HEK293 (cell line): ENCODE results near the gene TEFM.

Experiments
- CTCF ChIA-PET: fragments of 350-600 bp; formaldehyde crosslinking; extraction: SDS; loops from one replicate; lab custom pipeline; 2021; ENCODE audit warnings: antibody characterized with exemption; lab: Yijun Ruan, JAX
- POLR2A ChIA-PET: fragments of 300-600 bp; formaldehyde crosslinking; extraction: SDS; loops from one replicate; lab custom pipeline; 2020; ENCODE audit warnings: antibody characterized with exemption, inconsistent platforms; lab: Yijun Ruan, JAX
- H3K27ac ChIP-seq: fragments of 200-500 bp; sonication (Bioruptor generic); 2 replicates; pipeline ENCODE4 v1.5.1; 2014; ENCODE audit warnings: low read depth, low read length, control low read depth, inconsistent platforms; ENCODE audit errors: extremely low read depth
- H3K36me3 ChIP-seq, 2 experiments: fragments of 200-500 bp in 1 of 2; sonication (Bioruptor generic) in 1 of 2; 1 replicate in 1 of 2; 2 replicates in 1 of 2; pipeline ENCODE4 v1.5.1; 2014 to 2017; ENCODE audit warnings: inconsistent platforms in 2 of 2, low read length in 2 of 2; ENCODE audit not compliant: control insufficient read depth in 2 of 2, insufficient read depth in 1 of 2
- H3K4me1 ChIP-seq: fragments of 200-500 bp; sonication (Bioruptor generic); 2 replicates; pipeline ENCODE4 v1.5.1; 2014; ENCODE audit warnings: mild to moderate bottlenecking, low read length, inconsistent platforms; ENCODE audit not compliant: control insufficient read depth, insufficient read depth
- H3K4me3 ChIP-seq: 2 replicates; pipeline ENCODE4 v1.5.1; 2011; ENCODE audit warnings: low read depth, mild to moderate bottlenecking, control low read depth, low read length, moderate library complexity
- H3K9me3 ChIP-seq: fragments of 200-500 bp; sonication (Bioruptor generic); 2 replicates; pipeline ENCODE4 v1.5.1; 2014; ENCODE audit warnings: low read depth, low read length, inconsistent platforms; ENCODE audit not compliant: control insufficient read depth, insufficient read depth
- GLI2 ChIP-seq: fragments of 450-650 bp; formaldehyde crosslinking; IDR thresholded peaks from 2 replicates; pipeline ENCODE4; 2017; ENCODE audit warnings: missing biosample characterization, missing genetic modification characterization, low read depth, borderline replicate concordance
- KLF8 ChIP-seq: fragments of 450-650 bp; formaldehyde crosslinking; IDR thresholded peaks from 2 replicates; pipeline ENCODE4 v1.5.1; 2016; ENCODE audit warnings: missing biosample characterization, missing genetic modification characterization
- MEIS1 ChIP-seq: sonication (generic); formaldehyde crosslinking; IDR thresholded peaks from 2 replicates; pipeline ENCODE4 v1.8.1; 2022; ENCODE audit warnings: missing genetic modification reagents, mild to moderate bottlenecking, borderline replicate concordance
- PBX3 ChIP-seq: sonication (generic); formaldehyde crosslinking; IDR thresholded peaks from 2 replicates; pipeline ENCODE4 v1.8.1; 2022; ENCODE audit warnings: mild to moderate bottlenecking, moderate library complexity, missing genetic modification reagents
- PRDM10 ChIP-seq: fragments of 450-650 bp; formaldehyde crosslinking; IDR thresholded peaks from 2 replicates; pipeline ENCODE4 v1.5.1; 2016; ENCODE audit warnings: missing biosample characterization, missing genetic modification characterization
- PRDM2 ChIP-seq: fragments of 450-650 bp; formaldehyde crosslinking; IDR thresholded peaks from 2 replicates; pipeline ENCODE4 v1.5.1; 2016; ENCODE audit warnings: missing biosample characterization, missing genetic modification characterization, borderline replicate concordance
- SP7 ChIP-seq: fragments of 450-650 bp; formaldehyde crosslinking; IDR thresholded peaks from 2 replicates; pipeline ENCODE4 v1.5.1; 2016; ENCODE audit warnings: missing biosample characterization, missing genetic modification characterization
- ZBTB10 ChIP-seq: fragments of 450-650 bp; formaldehyde crosslinking; IDR thresholded peaks from 2 replicates; pipeline ENCODE4 v1.5.1; 2016; ENCODE audit warnings: missing biosample characterization, missing genetic modification characterization
- ZBTB17 ChIP-seq: fragments of 450-650 bp; formaldehyde crosslinking; IDR thresholded peaks from 2 replicates; pipeline ENCODE4 v1.5.1; 2016; ENCODE audit warnings: missing biosample characterization, missing genetic modification characterization
- ZEB2 ChIP-seq: fragments of 450-650 bp; formaldehyde crosslinking; IDR thresholded peaks from 2 replicates; pipeline ENCODE4 v1.5.1; 2016; ENCODE audit warnings: missing biosample characterization, missing genetic modification characterization
- ZFHX2 ChIP-seq: fragments of 450-650 bp; formaldehyde crosslinking; conservative IDR thresholded peaks from 2 replicates; pipeline ENCODE4 v1.5.1; 2016; ENCODE audit warnings: missing biosample characterization, missing genetic modification characterization
- ZFP69B ChIP-seq: fragments of 450-650 bp; formaldehyde crosslinking; IDR thresholded peaks from 2 replicates; pipeline ENCODE4 v1.5.1; 2016; ENCODE audit warnings: missing biosample characterization, missing genetic modification characterization
- ZNF311 ChIP-seq: fragments of 450-650 bp; formaldehyde crosslinking; IDR thresholded peaks from 2 replicates; pipeline ENCODE4 v1.5.1; 2017; ENCODE audit warnings: missing biosample characterization, missing genetic modification characterization, borderline replicate concordance
- ZNF510 ChIP-seq: fragments of 450-650 bp; formaldehyde crosslinking; IDR thresholded peaks from 2 replicates; pipeline ENCODE4 v1.5.1; 2018; ENCODE audit warnings: mild to moderate bottlenecking, missing genetic modification characterization, missing biosample characterization; ENCODE audit not compliant: insufficient replicate concordance
- ZNF658 ChIP-seq: fragments of 450-650 bp; formaldehyde crosslinking; IDR thresholded peaks from 2 replicates; pipeline ENCODE4; 2016; ENCODE audit warnings: missing biosample characterization, missing genetic modification characterization
- ZSCAN23 ChIP-seq: fragments of 450-650 bp; formaldehyde crosslinking; IDR thresholded peaks from 2 replicates; pipeline ENCODE4 v1.5.1; 2016; ENCODE audit warnings: missing biosample characterization, missing genetic modification characterization

TEFM gene

GRCh38 chr17:30928584-30928983 is 22.5 kb upstream of the TEFM start (continued):
- TF ChIP-seq ZBTB10 (tag by site-specific recombination) (no peak), ZNF311 (tag by site-specific recombination) (no peak)

- POLR2A ChIA-PET: no interaction called here
- Histone ChIP-seq H3K4me3 (no peak overlapping the region), H3K9me3 (no peaks in the 10 kb centered on the region), H3K27ac (no peak overlapping the region), H3K36me3 (peaks cover 0 to 48% of the 10 kb centered on the region in 2 experiments; a peak in 2 of 3 replicates), H3K4me1 (no peaks in the 10 kb centered on the region)
- TF ChIP-seq ZFP69B (tag by site-specific recombination): no peak
- TF ChIP-seq ZBTB17 (tag by site-specific recombination): no peak
- no peak for TF ChIP-seq ZNF510 (tag by site-specific recombination)
- no peak for TF ChIP-seq ZNF658 (tag by site-specific recombination)
- no peak for TF ChIP-seq ZEB2 (tag by site-specific recombination)
- no peak for TF ChIP-seq GLI2 (tag by site-specific recombination)
- TF ChIP-seq SP7 (tag by site-specific recombination): no peak
- TF ChIP-seq PRDM10: no peak
- TF ChIP-seq MEIS1 (CRISPR knock-in tag): no peak
- TF ChIP-seq ZFHX2 (tag by site-specific recombination): no peak
- TF ChIP-seq KLF8: no peak
- TF ChIP-seq PBX3 (CRISPR knock-in tag): no peak
- no peak for TF ChIP-seq PRDM2 (tag by site-specific recombination)
- no peak for TF ChIP-seq ZSCAN23
- CTCF ChIA-PET: no interaction called here
Measured at GRCh38 chr17:30927756-30928155, 21.7 kb upstream of the TEFM start.
